GDM1 (cell line): Measurements from ENCODE around the gene AHSP.
"Not testable (repeated sequence)": the region's sequence is repeated elsewhere in the genome, so short reads cannot be mapped to it uniquely, and the experiment has no call there.

ENCODE experiments used
- DNase-seq: peaks from one replicate; lab custom pipeline; 2025; lab: John Stamatoyannopoulos, UW

Gene AHSP

GRCh38 chr16:31527734-31528274 is at the start of gene AHSP:
TSS of gene AHSP (plus strand) at chr16:31527900. CDS start at chr16:31528140, 240 bp downstream.
- DNase-seq: no peak

- no peak for DNase-seq
These were observed 48.7 kb upstream of the AHSP start for GRCh38 chr16:31478956-31479355.

GRCh38 chr16:31479751-31480150 is 47.9 kb upstream of the AHSP start:
- no peak for DNase-seq

- no peak for DNase-seq
These were observed 46.7 kb upstream of the AHSP start for GRCh38 chr16:31480851-31481536.

GRCh38 chr16:31483081-31483480 is 44.6 kb upstream of the AHSP start, which contains the start of gene SLC5A2:
TSS of gene SLC5A2 (plus strand) at chr16:31483123. CDS start at chr16:31483137, 14 bp downstream.
- no peak for DNase-seq

GRCh38 chr16:31484048-31484447 is 43.7 kb upstream of the AHSP start:
- DNase-seq: not testable (repeated sequence)

- no peak for DNase-seq
These were observed 43.1 kb upstream of the AHSP start for GRCh38 chr16:31484491-31485171.

- DNase-seq: no peak
These were observed 42.1 kb upstream of the AHSP start for GRCh38 chr16:31485571-31485970.

GRCh38 chr16:31486045-31486444 is 41.7 kb upstream of the AHSP start:
- no peak for DNase-seq

- no peak for DNase-seq
These were observed 40.5 kb upstream of the AHSP start for GRCh38 chr16:31487071-31487719.

- no peak for DNase-seq
These were observed 39.8 kb upstream of the AHSP start for GRCh38 chr16:31487720-31488467.

- no peak for DNase-seq
These were observed 39.0 kb upstream of the AHSP start for GRCh38 chr16:31488468-31489297.

GRCh38 chr16:31489298-31489564 is 38.5 kb upstream of the AHSP start:
- DNase-seq: no peak

GRCh38 chr16:31489616-31490584 is 37.8 kb upstream of the AHSP start:
- no peak for DNase-seq

GRCh38 chr16:31491778-31492418 is 35.8 kb upstream of the AHSP start:
- DNase-seq: no peak

- DNase-seq: no peak
These were observed 34.1 kb upstream of the AHSP start for GRCh38 chr16:31493506-31494125.

- no peak for DNase-seq
These were observed 31.0 kb upstream of the AHSP start for GRCh38 chr16:31496670-31497069.

- DNase-seq: no peak
These were observed 29.2 kb upstream of the AHSP start for GRCh38 chr16:31498493-31498892.

- DNase-seq: no peak
These were observed 27.8 kb upstream of the AHSP start for GRCh38 chr16:31499928-31500327.
